ENCODE data around the gene C19orf18. TPM values are rescaled to one million over a fixed set of nuclear protein-coding genes. Genes with fewer than 3 reads are reported as not detected.

The C19orf18 gene
- not detected in 2 replicates for total RNA-seq

GRCh38 chr19:57974434-57974833, at the start of gene C19orf18:
TSS of gene C19orf18 (minus strand) at chr19:57974534. CDS start at chr19:57974432, 102 bp downstream.

DNA sequence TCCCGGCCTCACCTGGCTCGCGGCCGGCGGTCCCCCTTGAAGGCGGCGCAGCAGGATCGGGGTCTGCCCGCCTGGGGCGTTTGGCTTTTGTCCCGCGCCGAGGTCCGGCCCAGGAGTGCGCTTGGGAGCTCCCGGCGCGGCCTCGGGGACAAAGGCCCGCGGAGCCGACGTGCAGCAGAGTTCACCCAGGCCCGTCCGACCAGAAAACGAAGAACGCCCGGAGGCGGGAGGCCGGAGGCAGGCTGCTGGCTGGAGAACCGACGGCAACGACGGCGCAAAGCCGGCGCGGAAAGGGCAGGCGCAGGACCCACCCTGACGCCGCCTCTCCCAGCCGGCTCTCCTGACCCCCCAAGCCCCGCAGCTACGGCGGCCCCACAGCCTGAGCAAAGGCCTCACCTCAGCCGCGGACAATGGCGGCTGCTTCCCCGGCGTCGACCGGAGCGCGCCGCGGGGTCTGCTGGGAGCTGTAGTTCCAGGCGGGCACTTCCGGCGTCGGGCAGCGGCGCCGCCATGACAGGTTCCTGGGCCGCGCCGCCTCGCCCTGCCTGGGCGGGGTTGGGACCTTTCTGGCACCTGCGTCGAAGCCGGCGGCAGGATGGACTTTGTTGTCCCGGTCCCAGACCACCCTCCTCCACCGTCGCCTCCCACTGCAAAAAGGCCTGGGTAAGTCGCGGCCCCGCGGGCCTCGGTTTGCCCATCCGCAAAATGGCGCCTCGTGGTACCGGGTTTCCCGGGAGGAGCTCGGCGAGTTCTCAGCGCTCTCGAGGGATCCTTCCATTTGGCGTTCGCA, 28.2 kb upstream of the C19orf18 start, which contains the start of gene ZNF606:
TSS of gene ZNF606 (minus strand) at position 437 of the 790 bp plus-strand sequence. CDS start 1,501 bp downstream, outside the sequence.

DNA sequence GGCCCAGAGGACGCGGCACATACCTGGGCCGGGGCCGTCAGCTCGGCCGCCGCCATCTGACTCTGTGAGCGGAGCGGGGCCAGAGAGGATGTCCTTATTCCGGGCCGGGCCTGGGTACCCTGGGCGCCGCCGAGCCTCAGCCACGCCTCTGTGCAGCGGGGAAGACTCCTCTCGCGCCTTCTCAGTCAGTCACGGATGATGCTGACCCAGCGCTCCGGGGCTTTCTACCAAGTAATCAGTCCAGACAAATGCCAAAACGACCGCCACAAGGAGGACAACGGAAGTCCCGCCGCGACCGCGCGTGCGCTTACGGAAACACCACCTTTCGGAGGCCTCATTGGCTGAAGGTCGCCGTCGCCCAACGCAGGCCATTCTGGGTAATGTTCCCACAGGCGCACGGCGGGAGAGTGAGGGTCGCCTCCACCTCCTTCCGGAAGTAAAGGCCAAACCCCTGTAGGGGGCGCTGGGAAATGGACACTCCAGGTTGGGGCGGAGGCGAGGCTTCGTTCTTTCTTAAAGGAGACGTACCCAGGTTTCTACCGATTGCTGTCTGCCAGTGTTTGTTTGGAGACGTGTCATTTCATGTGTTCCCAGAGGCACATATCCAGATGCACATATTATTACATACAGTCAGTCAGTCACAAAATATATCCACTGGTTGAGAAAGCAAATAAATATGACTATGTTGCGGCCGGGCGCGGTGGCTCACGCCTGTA, 26.8 kb downstream of the C19orf18 start, which contains the start of gene ZNF256:
TSS of gene ZNF256 (minus strand) at position 288 of the 716 bp plus-strand sequence. CDS start at position 56, 232 bp downstream.

GRCh38 chr19:57934820-57935665, 39.3 kb downstream of the C19orf18 start, which contains the start of gene ZNF418:
TSS of gene ZNF418 (minus strand) at chr19:57935402. CDS start at chr19:57933822, 1,580 bp downstream.

GRCh38 chr19:57916168-57916995, 58.0 kb downstream of the C19orf18 start, which contains the start of gene ZNF417:
TSS of gene ZNF417 (minus strand) at chr19:57916592. CDS start at chr19:57916411, 181 bp downstream.

Other genes with a start within 250 kb of the C19orf18 start
- 7.4 and 8.0 TPM in 2 replicates for gene ZNF671, start 246.9 kb downstream of the C19orf18 start, total RNA-seq
- gene ZNF776, start 227.7 kb downstream of the C19orf18 start, total RNA-seq: 9.7 and 11.2 TPM in 2 replicates
- 14.3 and 18.7 TPM in 2 replicates for gene ZNF586, start 204.9 kb downstream of the C19orf18 start, total RNA-seq
- 7.7 and 9.6 TPM in 2 replicates for gene ZNF552, start 159.6 kb downstream of the C19orf18 start, total RNA-seq
- gene ZNF587B, start 144.2 kb downstream of the C19orf18 start, total RNA-seq: 20.5 and 29.8 TPM in 2 replicates
- gene ZNF587, start 124.7 kb downstream of the C19orf18 start, total RNA-seq: 31.8 and 36.2 TPM in 2 replicates
- gene ZNF814, start 85.5 kb downstream of the C19orf18 start, total RNA-seq: 6.5 and 7.0 TPM in 2 replicates
- gene ZNF417, start 57.9 kb downstream of the C19orf18 start, total RNA-seq: 17.3 and 25.7 TPM in 2 replicates
- 6.5 and 8.4 TPM in 2 replicates for gene ZNF418, start 39.1 kb downstream of the C19orf18 start, total RNA-seq
- gene ZNF256, start 26.8 kb downstream of the C19orf18 start, total RNA-seq: 3.6 and 5.6 TPM in 2 replicates
- gene ZNF606, start 28.3 kb upstream of the C19orf18 start, total RNA-seq: 11.6 and 18.1 TPM in 2 replicates
- not detected in 2 replicates for gene ZSCAN1, start 59.5 kb upstream of the C19orf18 start, total RNA-seq
- gene ZNF135, start 84.7 kb upstream of the C19orf18 start, total RNA-seq: 4.2 and 6.2 TPM in 2 replicates
- 20.7 and 54.7 TPM in 2 replicates for gene ZSCAN18, start 123.7 kb upstream of the C19orf18 start, total RNA-seq
- 14.8 and 18.4 TPM in 2 replicates for gene ZNF329, start 176.3 kb upstream of the C19orf18 start, total RNA-seq
- gene ZNF274, start 208.5 kb upstream of the C19orf18 start, total RNA-seq: 24.4 and 27.0 TPM in 2 replicates

Measured in uterine smooth muscle cell (primary cell).